ENCODE data around the gene CX3CL1. TPM values are rescaled to one million over a fixed set of nuclear protein-coding genes. Genes with fewer than 3 reads are reported as not detected.

Gene CX3CL1
- total RNA-seq, 1 experiment from 2014 or later, result 1.7 TPM

DNA sequence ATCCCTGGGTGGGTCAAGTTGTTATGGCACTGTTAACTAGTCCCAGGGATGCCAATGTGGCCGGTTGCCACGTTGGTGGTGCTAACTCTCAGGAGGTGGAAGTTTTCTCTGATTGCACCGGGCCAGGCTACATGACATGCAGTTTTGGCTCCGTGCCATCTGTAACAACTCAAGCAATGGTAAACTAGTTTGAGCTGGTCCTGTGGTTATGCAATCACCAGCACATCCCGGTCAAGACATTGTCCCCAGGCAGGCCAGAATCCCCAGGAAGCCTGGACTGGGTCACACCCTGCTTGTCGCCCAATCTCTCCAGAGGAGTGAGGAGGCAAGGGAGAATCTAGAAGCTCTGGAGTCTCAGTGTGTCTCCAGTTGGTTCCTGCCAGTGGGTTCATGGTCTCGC is 22.2 kb downstream of the CX3CL1 start:
- H3T11ph ChIP-seq (ENCODE audit: low read length), result no peak overlapping the region
- H4K5ac ChIP-seq (ENCODE audit: insufficient read length, low read depth, low read length), result no peak overlapping the region

More for the DNA sequence above, 22.2 kb downstream of the CX3CL1 start:
- H2AFZ ChIP-seq (ENCODE audit: low read length), result no peak overlapping the region
- H2BK5ac ChIP-seq (ENCODE audit: insufficient read length, low read length), result no peak overlapping the region
- Mint-ChIP-seq H3K27me3 (ENCODE audit: low read depth) (peaks cover 9% of the 10 kb centered on the region), H3K9me3 (peaks cover 0 to 2% of the 10 kb centered on the region in 2 experiments; a peak in 1 of 5 replicates), H3K36me3 (ENCODE audit: insufficient read depth in 1 of 3, low read depth in 3 of 3) (no peaks in the 10 kb centered on the region), H3K27ac (no peak overlapping the region), H3K4me3 (no peak overlapping the region), H3K4me1 (no peaks in the 10 kb centered on the region)
- no peak overlapping the region for H3K27ac ChIP-seq (ENCODE audit: insufficient read length, low read depth, low read length)
- no peak overlapping the region for H3K14ac ChIP-seq (ENCODE audit: insufficient read depth, low read length)
- peaks cover 2% of the 10 kb centered on the region for H4K20me1 ChIP-seq (ENCODE audit: control insufficient read depth, insufficient read depth, insufficient read length)
- DNase-seq, result no peak
- TF ChIP-seq, protein P1, sequence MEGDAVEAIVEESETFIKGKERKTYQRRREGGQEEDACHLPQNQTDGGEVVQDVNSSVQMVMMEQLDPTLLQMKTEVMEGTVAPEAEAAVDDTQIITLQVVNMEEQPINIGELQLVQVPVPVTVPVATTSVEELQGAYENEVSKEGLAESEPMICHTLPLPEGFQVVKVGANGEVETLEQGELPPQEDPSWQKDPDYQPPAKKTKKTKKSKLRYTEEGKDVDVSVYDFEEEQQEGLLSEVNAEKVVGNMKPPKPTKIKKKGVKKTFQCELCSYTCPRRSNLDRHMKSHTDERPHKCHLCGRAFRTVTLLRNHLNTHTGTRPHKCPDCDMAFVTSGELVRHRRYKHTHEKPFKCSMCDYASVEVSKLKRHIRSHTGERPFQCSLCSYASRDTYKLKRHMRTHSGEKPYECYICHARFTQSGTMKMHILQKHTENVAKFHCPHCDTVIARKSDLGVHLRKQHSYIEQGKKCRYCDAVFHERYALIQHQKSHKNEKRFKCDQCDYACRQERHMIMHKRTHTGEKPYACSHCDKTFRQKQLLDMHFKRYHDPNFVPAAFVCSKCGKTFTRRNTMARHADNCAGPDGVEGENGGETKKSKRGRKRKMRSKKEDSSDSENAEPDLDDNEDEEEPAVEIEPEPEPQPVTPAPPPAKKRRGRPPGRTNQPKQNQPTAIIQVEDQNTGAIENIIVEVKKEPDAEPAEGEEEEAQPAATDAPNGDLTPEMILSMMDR (conservative IDR thresholded peaks at IDR 0.05), result no peak
- no peak overlapping the region for H4K91ac ChIP-seq (ENCODE audit: insufficient read length, low read depth, low read length)
- H4K8ac ChIP-seq (replicated peaks; ENCODE audit: insufficient read length, low read depth, low read length), result no peak overlapping the region
- no peaks in the 10 kb centered on the region for H3K79me1 ChIP-seq (ENCODE audit: insufficient read depth, low read depth, low read length, poor library complexity, severe bottlenecking)
- H2BK12ac ChIP-seq (ENCODE audit: insufficient read length, low read depth, low read length), result no peak overlapping the region
- no peak overlapping the region for H2AK5ac ChIP-seq (ENCODE audit: insufficient read length, low read length)
- no peak overlapping the region for H2BK120ac ChIP-seq (ENCODE audit: low read depth, low read length, poor library complexity, severe bottlenecking)
- no peak overlapping the region for H3K56ac ChIP-seq (ENCODE audit: insufficient read length, low read depth, low read length)
- WGBS (ENCODE audit: extremely low coverage, insufficient read length, low lambda C conversion rate), result no CpG with 5 or more reads among the region's 7 CpGs
- H3K23me2 ChIP-seq (ENCODE audit: insufficient read length, low read depth, low read length, poor library complexity, severe bottlenecking), result no peaks in the 10 kb centered on the region
- no peaks in the 10 kb centered on the region for H3K4me1 ChIP-seq (ENCODE audit: insufficient read depth, low read length)
- no peaks in the 10 kb centered on the region for H3K27me3 ChIP-seq (ENCODE audit: insufficient read depth, low read length)
- no peak overlapping the region for H3K18ac ChIP-seq (ENCODE audit: insufficient read length, low read depth, low read length)
- no peak overlapping the region for H3K4me2 ChIP-seq (ENCODE audit: insufficient read depth, insufficient read length, low read length)
- no peak overlapping the region for H3K9ac ChIP-seq (ENCODE audit: extremely low read depth, insufficient read length, low read length)
- no peaks in the 10 kb centered on the region for H3K79me2 ChIP-seq (ENCODE audit: insufficient read depth, low read length)
- no peak overlapping the region for H3K23ac ChIP-seq (ENCODE audit: insufficient read length, low read depth, low read length)
- H2BK15ac ChIP-seq (ENCODE audit: low read depth, low read length), result no peak overlapping the region
- H3K4ac ChIP-seq (ENCODE audit: low read depth, low read length), result no peak overlapping the region
- no peaks in the 10 kb centered on the region for H3K9me3 ChIP-seq (ENCODE audit: control insufficient read depth, low read depth, low read length)
- no peak overlapping the region for H2BK20ac ChIP-seq (ENCODE audit: low read depth, low read length, poor library complexity, severe bottlenecking)

Measured in H9 (cell line).